IPS-20b (cell line): ENCODE data around the gene NHS.
A peak's percentile ranks its signal among the peaks of the same experiment; 100 is the strongest.

Source experiments
- H3K27ac ChIP-seq: one replicate; pipeline ENCODE4 v1.5.1; 2013; ENCODE audit warnings: low read length
- H3K27me3 ChIP-seq: 2 replicates; pipeline ENCODE4 v1.6.1; 2013; ENCODE audit warnings: mild to moderate bottlenecking, low read length, inconsistent platforms; ENCODE audit not compliant: insufficient read depth
- H3K36me3 ChIP-seq: 2 replicates; pipeline ENCODE4 v1.6.1; 2013; ENCODE audit warnings: low read depth, mild to moderate bottlenecking, inconsistent platforms, low read length, moderate library complexity; ENCODE audit not compliant: insufficient read depth
- H3K4me1 ChIP-seq: 2 replicates; pipeline ENCODE4 v1.6.1; 2013; ENCODE audit warnings: mild to moderate bottlenecking, control low read depth, inconsistent platforms, low read length, moderate library complexity; ENCODE audit not compliant: insufficient read depth
- H3K4me3 ChIP-seq: 2 replicates; pipeline ENCODE4 v1.5.1; 2013; ENCODE audit warnings: mild to moderate bottlenecking, low read length, inconsistent platforms
- H3K9ac ChIP-seq: 2 replicates; pipeline ENCODE4 v1.6.1; 2013; ENCODE audit warnings: low read depth, mild to moderate bottlenecking, inconsistent platforms, low read length, moderate library complexity
- H3K9me3 ChIP-seq: 2 replicates; pipeline ENCODE4 v1.6.1; 2013; ENCODE audit warnings: mild to moderate bottlenecking, low read depth, low read length, inconsistent platforms; ENCODE audit not compliant: insufficient read depth

NHS gene

DNA sequence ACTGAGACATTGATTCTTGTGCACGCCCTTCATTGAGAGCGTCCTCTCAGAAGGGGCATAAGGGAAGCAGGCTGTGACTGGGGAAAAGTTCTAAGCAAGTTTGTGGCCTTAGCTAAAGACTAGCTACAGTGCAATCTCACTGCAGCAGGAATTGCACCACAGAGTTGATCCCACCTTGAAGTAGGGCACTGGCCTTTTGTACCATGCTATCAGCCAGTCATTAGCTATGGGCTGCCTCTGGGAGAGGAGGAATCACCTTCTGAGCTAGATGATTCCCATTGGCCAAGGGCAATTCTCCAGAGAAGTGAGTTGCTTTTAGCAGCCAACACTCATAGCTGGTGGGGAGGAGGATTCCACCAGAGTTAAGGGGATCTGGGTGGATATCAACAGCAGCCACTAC, 219.7 kb downstream of the NHS start:
- no peaks in the 10 kb centered on the region for H3K36me3 ChIP-seq
- no peak overlapping the region for H3K27ac ChIP-seq
- no peak overlapping the region for H3K9ac ChIP-seq
- H3K9me3 ChIP-seq, result no peaks in the 10 kb centered on the region
- H3K4me1 ChIP-seq, result peaks cover 3% of the 10 kb centered on the region; the same call in 1 of the 2 replicates
- H3K27me3 ChIP-seq, result no peaks in the 10 kb centered on the region
- H3K4me3 ChIP-seq, result no peak overlapping the region

DNA sequence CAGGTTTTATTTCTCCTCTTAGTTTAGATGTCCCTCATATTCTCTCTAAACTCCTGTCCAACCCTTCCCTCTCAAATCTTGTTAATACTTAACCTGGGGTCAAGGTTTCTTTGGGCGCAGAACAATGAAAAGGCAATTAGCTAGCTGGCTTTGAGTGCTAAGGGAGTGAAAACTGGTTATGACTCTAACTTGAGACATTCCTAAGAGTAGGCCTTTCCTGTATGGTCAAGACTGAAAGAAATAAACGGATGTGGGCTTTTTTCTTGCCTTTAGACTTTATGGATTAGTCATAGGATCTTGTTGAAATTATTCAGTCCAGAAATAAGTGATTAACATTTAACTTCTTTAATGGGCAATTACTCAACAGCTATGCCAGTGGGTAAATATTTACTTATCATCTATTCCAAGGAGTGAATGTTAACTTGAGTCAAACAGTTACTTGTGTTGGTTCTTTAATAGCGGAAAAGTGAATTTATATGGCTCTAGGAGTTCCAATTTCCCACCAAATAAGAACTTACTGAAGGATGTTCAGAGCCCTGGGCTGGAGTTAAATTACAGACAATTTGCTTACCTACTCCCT, 220.5 kb downstream of the NHS start:
- peaks cover 4% of the 10 kb centered on the region; the same call in 1 of the 2 replicates for H3K27me3 ChIP-seq
- no peak overlapping the region for H3K9ac ChIP-seq
- H3K4me1 ChIP-seq, result peaks cover 11% of the 10 kb centered on the region; the same call in 1 of the 2 replicates
- no peaks in the 10 kb centered on the region for H3K36me3 ChIP-seq
- H3K27ac ChIP-seq, result no peak overlapping the region
- no peaks in the 10 kb centered on the region for H3K9me3 ChIP-seq
- no peak overlapping the region for H3K4me3 ChIP-seq

DNA sequence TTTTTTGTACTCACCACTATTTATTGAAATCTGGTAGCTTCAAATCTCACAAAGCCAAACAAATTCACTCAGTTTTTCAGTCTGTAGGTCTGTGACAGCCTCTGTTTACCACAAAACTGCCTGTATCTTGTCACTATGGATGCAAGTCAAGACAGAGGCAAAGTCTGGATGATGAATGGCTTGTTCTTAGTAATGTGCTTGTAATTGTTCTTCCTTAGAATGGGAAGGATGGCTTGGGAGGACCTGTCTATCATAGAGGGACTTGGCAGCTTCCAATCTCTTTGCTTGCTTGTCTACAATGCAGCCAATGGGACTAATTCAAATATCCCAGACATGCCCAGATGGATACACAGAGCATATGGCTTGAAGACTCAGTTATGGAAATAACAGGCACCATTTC, 221.1 kb downstream of the NHS start:
- Histone ChIP-seq H3K4me3 (no peak overlapping the region), H3K9ac (no peak overlapping the region), H3K4me1 (peaks cover 8% of the 10 kb centered on the region; the same call in 1 of the 2 replicates), H3K9me3 (no peaks in the 10 kb centered on the region), H3K27me3 (peaks cover 9% of the 10 kb centered on the region; the same call in 1 of the 2 replicates), H3K36me3 (no peaks in the 10 kb centered on the region), H3K27ac (no peak overlapping the region)

DNA sequence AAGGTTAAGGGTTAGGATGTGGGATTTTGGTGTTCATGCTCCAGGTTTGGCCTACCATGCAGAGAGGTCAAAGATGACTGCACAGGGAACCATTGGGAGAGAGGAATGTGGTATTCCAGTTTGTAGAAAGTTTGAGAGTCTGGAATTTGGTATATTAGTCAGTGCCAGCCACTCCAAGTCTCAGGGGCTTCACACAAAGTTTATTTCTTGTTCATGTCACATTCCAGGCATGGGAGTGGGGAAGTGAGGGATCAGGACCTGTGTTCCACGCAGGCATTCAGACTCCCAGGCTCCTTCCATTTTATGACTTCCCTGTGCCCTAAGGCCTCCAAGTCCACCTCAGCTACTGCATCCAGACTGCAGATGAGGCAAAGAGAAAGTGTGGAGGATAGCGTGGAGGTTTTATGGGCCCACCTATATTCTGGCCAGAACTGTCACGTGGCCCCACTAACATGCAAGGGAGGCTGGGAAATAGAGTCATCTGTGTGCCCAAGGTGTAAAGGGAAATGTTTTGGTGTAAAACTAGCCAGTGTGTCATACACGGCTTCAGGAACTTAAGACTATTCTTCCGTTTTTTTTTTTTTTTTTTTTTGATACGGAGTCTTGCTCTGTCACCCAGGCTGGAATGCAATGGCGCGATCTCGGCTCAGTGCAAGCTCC, 221.7 kb downstream of the NHS start:
- Histone ChIP-seq H3K9me3 (no peaks in the 10 kb centered on the region), H3K4me1 (peaks cover 8% of the 10 kb centered on the region; the same call in 1 of the 2 replicates), H3K36me3 (no peaks in the 10 kb centered on the region), H3K27ac (no peak overlapping the region), H3K27me3 (peaks cover 12% of the 10 kb centered on the region; the same call in 1 of the 2 replicates), H3K4me3 (no peak overlapping the region), H3K9ac (no peak overlapping the region)

DNA sequence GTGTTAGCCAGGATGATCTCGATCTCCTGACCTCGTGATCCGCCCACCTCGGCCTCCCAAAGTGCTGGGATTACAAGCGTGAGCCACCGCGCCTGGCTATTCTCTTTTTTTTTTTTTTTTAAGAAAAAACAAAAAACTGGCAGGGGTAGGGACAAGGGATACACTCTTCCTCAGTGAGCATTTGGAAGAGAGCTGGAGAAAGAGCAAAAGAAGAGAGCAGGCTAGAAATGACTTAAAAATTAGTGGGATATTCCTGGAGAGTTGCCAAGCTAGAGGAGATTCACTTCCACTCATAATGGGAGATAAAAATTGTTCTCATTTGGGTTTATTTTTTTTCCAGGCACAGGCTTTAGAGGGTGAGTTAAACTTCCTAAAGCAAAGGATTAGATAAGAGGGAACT, 222.3 kb downstream of the NHS start:
- H3K9me3 ChIP-seq, result no peaks in the 10 kb centered on the region
- H3K27me3 ChIP-seq, result peaks cover 12% of the 10 kb centered on the region; the same call in 1 of the 2 replicates
- no peak overlapping the region for H3K9ac ChIP-seq
- no peak overlapping the region for H3K4me3 ChIP-seq
- H3K27ac ChIP-seq, result no peak overlapping the region
- H3K4me1 ChIP-seq, result peaks cover 12% of the 10 kb centered on the region; the same call in 1 of the 2 replicates
- no peaks in the 10 kb centered on the region for H3K36me3 ChIP-seq

DNA sequence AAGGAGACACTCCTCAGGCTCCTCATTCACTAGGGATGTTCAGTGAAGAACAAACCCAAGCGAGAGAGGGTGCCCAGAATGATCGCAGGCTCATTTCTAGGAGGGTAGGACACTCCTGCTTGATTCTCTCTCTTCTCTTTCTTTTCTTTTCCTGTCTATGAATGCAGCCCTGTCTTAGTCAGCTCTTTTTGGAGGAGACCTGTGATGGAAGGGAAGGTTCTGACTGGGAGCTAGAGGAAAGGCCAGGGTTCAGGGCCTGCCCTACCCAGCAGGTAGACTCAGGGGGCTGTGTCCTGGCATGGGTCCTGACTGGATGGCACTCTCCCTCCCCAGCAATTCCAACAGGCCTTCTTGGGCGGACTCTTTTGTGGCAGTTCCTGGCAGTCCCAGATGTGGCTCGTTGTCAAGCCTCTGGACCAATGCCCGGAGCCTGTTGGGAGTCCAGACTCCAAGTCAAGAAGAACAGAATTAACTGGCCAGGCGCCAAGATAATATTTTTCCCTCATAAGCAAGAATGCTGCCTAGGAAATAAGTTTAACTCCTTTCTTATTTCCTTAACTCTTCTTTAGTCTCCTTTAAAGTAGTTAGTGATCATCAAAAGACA, 222.9 kb downstream of the NHS start:
- H3K4me1 ChIP-seq, result peaks cover 13% of the 10 kb centered on the region; the same call in 1 of the 2 replicates
- no peak overlapping the region for H3K27ac ChIP-seq
- no peak overlapping the region for H3K4me3 ChIP-seq
- no peaks in the 10 kb centered on the region for H3K9me3 ChIP-seq
- no peak overlapping the region for H3K9ac ChIP-seq
- peaks cover 12% of the 10 kb centered on the region; the same call in 1 of the 2 replicates for H3K27me3 ChIP-seq
- H3K36me3 ChIP-seq, result no peaks in the 10 kb centered on the region

DNA sequence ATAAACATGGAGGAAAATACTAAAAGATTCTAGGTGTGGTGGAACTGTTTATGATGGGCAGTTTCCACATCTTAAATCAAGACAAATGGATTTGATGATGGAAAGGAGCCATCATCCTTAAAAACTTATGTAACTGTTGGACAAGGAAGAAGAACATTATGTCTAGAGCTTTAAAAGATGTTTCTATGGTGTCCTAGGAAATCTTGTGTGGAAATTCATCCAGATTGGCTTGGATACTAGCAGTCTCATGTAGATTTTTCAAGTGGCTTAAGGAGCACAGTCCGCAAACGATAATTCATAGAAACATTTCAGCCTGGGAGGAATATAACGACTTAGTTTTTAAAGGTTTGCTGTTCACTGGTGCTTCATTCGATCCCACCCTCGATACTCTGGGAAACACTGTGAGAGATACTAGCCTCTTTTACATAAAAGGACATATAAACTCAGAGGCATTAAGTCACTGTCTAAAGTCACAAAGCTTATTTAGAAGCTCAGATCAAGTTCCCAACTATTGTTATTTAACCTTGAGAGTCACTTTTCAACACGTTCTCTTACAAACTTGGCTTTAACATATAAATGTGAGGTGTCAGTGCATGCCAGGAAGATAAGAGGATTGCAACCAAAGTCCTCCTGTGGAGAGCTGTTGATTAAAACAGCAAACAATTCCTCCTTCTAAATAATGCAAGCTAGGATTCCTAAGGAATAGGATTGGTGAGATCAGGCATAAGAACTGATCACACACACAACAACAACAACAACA, 226.6 kb downstream of the NHS start:
- Histone ChIP-seq H3K4me3 (peak overlapping the region; percentile 27; the same call in 1 of the 2 replicates), H3K27me3 (peaks cover 12% of the 10 kb centered on the region; the same call in 1 of the 2 replicates), H3K27ac (no peak overlapping the region)

DNA sequence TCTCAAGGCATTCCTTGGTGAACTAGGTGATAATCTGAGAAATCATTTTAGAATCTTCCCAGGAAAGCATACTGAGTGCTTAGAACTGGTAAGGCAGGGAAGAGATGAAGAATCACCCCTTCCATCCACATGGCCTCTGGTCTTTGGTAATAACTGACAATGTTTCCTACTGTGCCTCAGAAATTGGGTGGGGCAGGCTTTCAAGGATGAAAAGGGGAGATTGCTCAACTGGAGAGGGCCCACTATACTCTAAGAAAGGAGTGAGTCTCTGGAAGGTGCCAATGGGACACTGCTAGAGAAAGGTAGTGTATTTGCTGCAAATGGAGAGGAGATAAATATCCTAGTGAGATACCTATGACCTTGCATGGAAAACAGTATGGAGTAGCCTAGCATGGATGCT, 227.2 kb downstream of the NHS start:
- no peaks in the 10 kb centered on the region for H3K9me3 ChIP-seq
- peak overlapping the region; percentile 27; the same call in 1 of the 2 replicates for H3K4me3 ChIP-seq

More for the DNA sequence above, 226.6 kb downstream of the NHS start:
- Histone ChIP-seq H3K36me3 (no peaks in the 10 kb centered on the region), H3K9me3 (no peaks in the 10 kb centered on the region), H3K9ac (no peak overlapping the region), H3K4me1 (peaks cover 13% of the 10 kb centered on the region; the same call in 1 of the 2 replicates)

DNA sequence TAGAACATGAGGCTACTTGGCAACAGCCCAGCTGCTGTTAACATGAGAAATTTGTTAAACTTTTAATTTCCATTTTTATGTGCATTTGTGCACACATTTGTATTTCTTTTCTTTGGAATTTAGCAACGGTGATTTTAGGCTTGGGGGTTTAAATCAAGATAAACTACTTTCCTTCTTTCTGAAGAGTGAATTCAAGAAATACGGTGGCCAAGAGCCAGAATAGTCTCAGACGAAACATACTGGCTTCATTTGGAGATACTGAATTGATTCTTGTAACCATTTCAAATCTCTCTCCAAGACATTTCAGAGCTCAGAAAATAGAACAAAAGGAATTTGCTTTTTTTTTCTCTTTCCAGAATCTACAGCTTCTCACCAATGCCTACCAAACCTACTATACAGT, 228.2 kb downstream of the NHS start:
- H3K27ac ChIP-seq, result no peak overlapping the region
- H3K4me3 ChIP-seq, result no peak overlapping the region
- H3K9ac ChIP-seq, result no peak overlapping the region
- H3K36me3 ChIP-seq, result no peaks in the 10 kb centered on the region
- no peaks in the 10 kb centered on the region for H3K9me3 ChIP-seq
- H3K4me1 ChIP-seq, result peaks cover 13% of the 10 kb centered on the region; the same call in 1 of the 2 replicates
- H3K27me3 ChIP-seq, result peaks cover 12% of the 10 kb centered on the region; the same call in 1 of the 2 replicates

More for the DNA sequence above, 227.2 kb downstream of the NHS start:
- Histone ChIP-seq H3K27ac (no peak overlapping the region), H3K4me1 (peaks cover 13% of the 10 kb centered on the region; the same call in 1 of the 2 replicates), H3K27me3 (peaks cover 12% of the 10 kb centered on the region; the same call in 1 of the 2 replicates), H3K36me3 (no peaks in the 10 kb centered on the region), H3K9ac (no peak overlapping the region)

DNA sequence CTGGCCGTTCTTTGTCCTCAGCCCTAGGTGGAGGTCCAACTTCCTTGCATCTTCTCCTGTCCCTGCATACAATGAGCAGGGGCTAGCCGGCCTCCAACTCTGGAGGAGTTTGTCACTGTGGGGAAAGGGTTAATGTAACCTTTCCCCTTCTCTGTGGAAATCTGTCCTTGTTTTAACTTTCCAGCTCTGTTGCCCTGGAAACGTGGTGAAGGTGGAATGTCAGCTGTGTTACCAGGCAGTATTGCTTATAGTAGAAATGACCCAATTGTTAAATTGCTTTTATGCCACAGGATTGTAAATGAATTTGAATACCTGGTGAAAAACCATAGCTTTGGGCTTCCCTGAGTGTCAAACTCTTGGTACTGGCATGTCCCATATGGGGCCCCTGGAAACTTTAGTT, 230.7 kb downstream of the NHS start:
- Histone ChIP-seq H3K4me1 (peaks cover 5% of the 10 kb centered on the region; the same call in 1 of the 2 replicates), H3K27me3 (peaks cover 6% of the 10 kb centered on the region; the same call in 1 of the 2 replicates)

DNA sequence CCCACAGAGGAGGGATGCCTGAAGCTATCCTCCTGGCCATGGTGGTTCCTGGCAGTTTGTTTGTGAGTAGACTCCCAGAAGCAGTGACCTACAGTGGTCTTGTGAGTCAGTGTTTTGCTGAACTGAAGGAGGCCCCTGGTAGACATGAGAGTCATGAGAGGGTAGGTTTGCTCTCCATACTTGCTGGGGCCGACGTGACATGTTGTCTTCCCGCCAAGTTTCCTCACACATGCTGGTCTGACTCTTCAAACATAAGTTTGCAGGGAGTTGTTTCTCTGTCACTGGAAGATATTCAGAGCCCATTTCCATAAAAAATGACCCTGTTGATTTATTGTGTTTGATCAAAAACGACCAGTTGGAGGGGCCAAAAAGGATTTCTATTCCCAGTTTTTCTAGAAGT, 231.2 kb downstream of the NHS start:
- peaks cover 5% of the 10 kb centered on the region; the same call in 1 of the 2 replicates for H3K4me1 ChIP-seq
- H3K27me3 ChIP-seq, result peaks cover under 1% of the 10 kb centered on the region; the same call in 1 of the 2 replicates

More for the DNA sequence above, 230.7 kb downstream of the NHS start:
- Histone ChIP-seq H3K9me3 (no peaks in the 10 kb centered on the region), H3K36me3 (no peaks in the 10 kb centered on the region), H3K4me3 (no peak overlapping the region), H3K9ac (no peak overlapping the region), H3K27ac (no peak overlapping the region)

More for the DNA sequence above, 231.2 kb downstream of the NHS start:
- no peaks in the 10 kb centered on the region for H3K36me3 ChIP-seq
- no peak overlapping the region for H3K9ac ChIP-seq
- no peak overlapping the region for H3K4me3 ChIP-seq
- no peak overlapping the region for H3K27ac ChIP-seq
- no peaks in the 10 kb centered on the region for H3K9me3 ChIP-seq
